ENCODE measurements around the gene TRAK2. TPM values are rescaled to one million over a fixed set of nuclear protein-coding genes. Genes with fewer than 3 reads are reported as not detected.

The TRAK2 gene
- total RNA-seq, 1 donor from 2014 or later = 9.2 TPM

DNA sequence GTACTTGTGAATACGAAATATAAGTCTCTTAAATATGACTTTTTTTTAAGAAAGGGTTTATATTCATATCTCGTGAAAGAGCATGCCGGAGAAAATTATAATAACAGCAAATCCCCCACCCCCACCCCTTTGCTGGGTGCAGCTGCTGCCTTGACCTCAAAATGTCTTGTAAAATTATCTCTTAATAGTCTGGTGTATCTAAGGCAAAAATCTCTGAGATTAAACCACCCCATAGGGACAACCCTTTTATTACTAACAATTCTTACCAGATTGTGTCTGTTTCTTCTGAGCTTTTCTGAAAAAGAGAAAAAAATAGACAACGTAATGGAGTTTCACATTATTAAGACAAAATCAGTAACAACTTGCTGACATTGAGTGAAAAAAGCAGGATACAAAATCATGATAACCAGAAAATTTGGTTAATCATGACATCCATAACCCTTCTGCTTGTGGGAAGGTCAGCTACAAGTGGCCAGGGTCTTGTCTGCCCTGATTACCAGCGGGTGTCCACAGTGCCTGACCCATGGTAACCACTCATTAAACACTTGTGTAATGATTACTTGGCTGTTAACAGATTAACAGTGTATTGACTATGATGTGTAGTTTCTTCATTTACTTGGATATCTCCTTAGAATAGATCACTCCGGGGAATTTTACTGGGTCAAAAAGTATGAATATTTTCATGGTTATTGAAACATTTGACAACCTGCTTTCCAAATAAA, 1.8 kb upstream of the TRAK2 start:
- Histone ChIP-seq H3K36me3 (ENCODE audit: control insufficient read depth, insufficient read depth, low read length) (peaks cover 1% of the 10 kb centered on the region), H3K27me3 (ENCODE audit: control insufficient read depth, insufficient read depth, low read length) (no peaks in the 10 kb centered on the region), H3K4me3 (ENCODE audit: low read depth, low read length) (no peak overlapping the region)
- no peak for FAIRE-seq
- no peak for DNase-seq (ENCODE audit: low read depth)
- TF ChIP-seq, protein P1, sequence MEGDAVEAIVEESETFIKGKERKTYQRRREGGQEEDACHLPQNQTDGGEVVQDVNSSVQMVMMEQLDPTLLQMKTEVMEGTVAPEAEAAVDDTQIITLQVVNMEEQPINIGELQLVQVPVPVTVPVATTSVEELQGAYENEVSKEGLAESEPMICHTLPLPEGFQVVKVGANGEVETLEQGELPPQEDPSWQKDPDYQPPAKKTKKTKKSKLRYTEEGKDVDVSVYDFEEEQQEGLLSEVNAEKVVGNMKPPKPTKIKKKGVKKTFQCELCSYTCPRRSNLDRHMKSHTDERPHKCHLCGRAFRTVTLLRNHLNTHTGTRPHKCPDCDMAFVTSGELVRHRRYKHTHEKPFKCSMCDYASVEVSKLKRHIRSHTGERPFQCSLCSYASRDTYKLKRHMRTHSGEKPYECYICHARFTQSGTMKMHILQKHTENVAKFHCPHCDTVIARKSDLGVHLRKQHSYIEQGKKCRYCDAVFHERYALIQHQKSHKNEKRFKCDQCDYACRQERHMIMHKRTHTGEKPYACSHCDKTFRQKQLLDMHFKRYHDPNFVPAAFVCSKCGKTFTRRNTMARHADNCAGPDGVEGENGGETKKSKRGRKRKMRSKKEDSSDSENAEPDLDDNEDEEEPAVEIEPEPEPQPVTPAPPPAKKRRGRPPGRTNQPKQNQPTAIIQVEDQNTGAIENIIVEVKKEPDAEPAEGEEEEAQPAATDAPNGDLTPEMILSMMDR (IDR thresholded peaks at IDR 0.05; ENCODE audit: insufficient read depth, low read length, severe bottlenecking) = no peak

DNA sequence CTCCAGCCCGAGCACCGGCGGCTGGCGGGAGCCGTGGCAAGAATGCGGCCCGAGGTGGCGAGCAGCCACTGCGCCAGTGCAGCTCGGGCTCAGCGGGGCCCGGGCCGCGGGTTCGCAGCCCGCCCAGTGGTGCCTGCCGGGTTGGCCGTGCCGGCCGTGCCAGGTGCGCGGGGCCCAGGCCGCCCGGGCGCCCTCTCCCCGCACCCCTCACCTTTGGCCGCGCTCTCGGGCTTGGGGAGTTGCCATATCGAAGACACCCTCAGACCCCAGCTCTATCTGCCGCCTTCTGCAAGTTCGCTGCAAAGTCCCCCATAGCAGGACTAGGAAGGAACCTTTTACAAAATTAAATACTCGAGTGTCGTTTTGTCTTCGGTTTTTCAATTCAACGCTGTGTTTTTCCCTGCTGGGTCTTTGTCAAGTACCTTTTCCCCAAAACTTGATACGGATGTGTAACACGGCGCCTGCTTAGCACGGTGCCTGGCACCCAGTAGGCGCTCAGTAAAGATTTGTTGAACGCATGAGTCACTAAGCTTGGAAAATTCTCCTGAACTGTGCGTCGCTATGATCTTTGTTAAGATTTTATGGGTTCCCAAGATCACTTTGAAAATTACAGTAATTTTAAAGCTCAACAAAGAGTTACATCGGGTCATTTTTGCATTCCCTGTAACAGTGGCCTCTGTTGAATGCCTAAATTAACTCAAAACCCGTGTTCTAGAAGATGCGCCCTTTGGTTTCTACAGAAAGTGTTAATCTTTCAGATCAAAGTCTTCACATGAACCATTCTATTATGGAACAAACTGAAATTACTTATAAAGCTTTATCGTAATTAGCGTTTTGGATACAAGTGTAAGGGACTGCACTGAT, 1.0 kb upstream of the TRAK2 start:
- H3K4me3 ChIP-seq (ENCODE audit: low read depth, low read length) = peak overlapping the region; percentile 97
- DNase-seq (ENCODE audit: low read depth) (peak; percentile 25), FAIRE-seq (no peak)
- H3K36me3 ChIP-seq (ENCODE audit: control insufficient read depth, insufficient read depth, low read length) = peaks cover 1% of the 10 kb centered on the region
- H3K27me3 ChIP-seq (ENCODE audit: control insufficient read depth, insufficient read depth, low read length) = no peaks in the 10 kb centered on the region
- TF ChIP-seq, protein P1 (IDR thresholded peaks at IDR 0.05; ENCODE audit: insufficient read depth, low read length, severe bottlenecking) = no peak

DNA sequence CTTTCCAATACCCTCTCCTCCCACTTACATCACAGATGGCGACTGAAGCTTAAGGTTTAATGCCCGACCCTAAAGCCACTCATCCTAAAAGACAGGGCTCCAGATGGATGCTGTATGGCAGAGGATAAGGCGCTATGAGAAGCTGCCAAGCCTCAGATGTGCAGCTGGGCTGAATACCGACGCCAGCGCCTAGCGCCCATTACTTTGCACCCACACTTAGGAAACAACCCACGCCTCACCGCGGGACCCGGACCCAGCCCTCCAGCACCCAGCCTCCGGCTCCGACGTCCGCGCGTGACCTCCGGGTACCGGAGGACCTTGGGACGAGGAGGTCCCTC, 335 bp downstream of the TRAK2 start:
- peak; percentile 27 for DNase-seq (ENCODE audit: low read depth)
- FAIRE-seq = no peak
- TF ChIP-seq, protein P1 (IDR thresholded peaks at IDR 0.05; ENCODE audit: insufficient read depth, low read length, severe bottlenecking) = no peak
- Histone ChIP-seq H3K36me3 (ENCODE audit: control insufficient read depth, insufficient read depth, low read length) (peaks cover 1% of the 10 kb centered on the region), H3K4me3 (ENCODE audit: low read depth, low read length) (peak overlapping the region; percentile 97), H3K27me3 (ENCODE audit: control insufficient read depth, insufficient read depth, low read length) (no peaks in the 10 kb centered on the region)

DNA sequence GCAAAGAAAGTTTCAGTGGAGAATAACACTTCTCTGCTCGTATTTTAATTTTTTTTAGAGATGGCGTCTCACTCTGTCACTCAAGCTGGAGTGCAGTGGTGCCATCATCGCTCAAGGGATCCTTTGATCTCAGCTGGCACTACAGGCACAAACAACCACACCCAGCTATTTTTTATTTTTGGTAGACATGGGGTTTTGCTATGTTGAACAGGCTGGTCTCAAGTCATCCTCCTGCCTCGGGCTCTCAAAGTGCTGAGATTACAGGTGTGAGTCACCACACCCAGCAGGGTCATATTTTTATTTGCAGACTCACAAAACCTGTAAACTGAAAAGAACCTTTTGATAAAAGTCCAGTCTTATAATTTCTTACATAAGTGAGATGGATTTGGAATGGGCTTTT, 2.6 kb downstream of the TRAK2 start:
- no peak for FAIRE-seq
- no peaks in the 10 kb centered on the region for H3K36me3 ChIP-seq (ENCODE audit: control insufficient read depth, insufficient read depth, low read length)
- TF ChIP-seq, protein P1 (IDR thresholded peaks at IDR 0.05; ENCODE audit: insufficient read depth, low read length, severe bottlenecking) = no peak
- DNase-seq (ENCODE audit: low read depth) = peak; percentile 73
- no peaks in the 10 kb centered on the region for H3K27me3 ChIP-seq (ENCODE audit: control insufficient read depth, insufficient read depth, low read length)
- H3K4me3 ChIP-seq (ENCODE audit: low read depth, low read length) = no peak overlapping the region

DNA sequence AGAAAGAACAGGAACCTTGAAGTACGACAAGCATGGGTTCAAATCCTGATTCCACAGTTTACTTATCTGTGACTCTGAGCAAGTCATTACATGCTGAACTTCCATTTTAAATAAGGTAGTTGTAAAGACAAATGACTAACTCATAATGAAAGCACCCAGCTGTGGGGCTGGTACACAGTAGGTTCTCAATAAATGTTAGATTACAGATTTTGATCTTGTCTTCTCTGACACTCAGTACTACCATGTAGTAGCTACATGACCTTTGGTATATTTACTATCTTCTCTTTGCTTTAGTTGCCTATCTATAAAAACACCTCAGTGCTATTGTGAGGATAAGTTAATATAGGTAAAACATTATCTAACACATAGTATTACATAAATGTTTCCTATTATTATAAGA, 3.2 kb downstream of the TRAK2 start:
- DNase-seq (ENCODE audit: low read depth) = peak; percentile 47
- Histone ChIP-seq H3K4me3 (ENCODE audit: low read depth, low read length) (no peak overlapping the region), H3K27me3 (ENCODE audit: control insufficient read depth, insufficient read depth, low read length) (no peaks in the 10 kb centered on the region), H3K36me3 (ENCODE audit: control insufficient read depth, insufficient read depth, low read length) (no peaks in the 10 kb centered on the region)
- TF ChIP-seq, protein P1 (IDR thresholded peaks at IDR 0.05; ENCODE audit: insufficient read depth, low read length, severe bottlenecking) = no peak
- FAIRE-seq = no peak
